HL-60 (cell line): Measurements from ENCODE around the gene HES5.

Experiments used
- DNase-seq, 2 experiments: peaks; one replicate each; pipeline ENCODE4 v3.0.0-alpha.2; 2010 to 2020; ENCODE audit warnings: low read depth in 1 of 2, low spot score in 1 of 2
- H3K27ac ChIP-seq: fragments of 250-450 bp; sonication (Bioruptor Pico); replicated peaks from 2 replicates; pipeline ENCODE4 v1.5.1; 2020; ENCODE audit warnings: mild to moderate bottlenecking, moderate library complexity
- H3K27me3 ChIP-seq: fragments of 250-450 bp; sonication (Bioruptor Pico); 2 replicates; pipeline ENCODE4 v1.5.1; 2021; ENCODE audit warnings: mild to moderate bottlenecking, moderate library complexity; ENCODE audit not compliant: insufficient read depth, poor library complexity, severe bottlenecking
- H3K4me3 ChIP-seq: replicated peaks from 2 replicates; pipeline ENCODE4 v1.5.1; 2011; ENCODE audit warnings: mild to moderate bottlenecking, control low read depth, low read length; ENCODE audit not compliant: insufficient read depth
- CTCF ChIP-seq: IDR thresholded peaks from one replicate; pipeline ENCODE4 v1.5.1; 2011; ENCODE audit warnings: low read length, control low read depth, inconsistent platforms; ENCODE audit not compliant: insufficient read depth
- GABPA ChIP-seq: IDR thresholded peaks from 2 replicates; pipeline ENCODE4 v1.6.1; 2012; ENCODE audit warnings: low read depth
- POLR2AphosphoS5 ChIP-seq: IDR thresholded peaks from 2 replicates; pipeline ENCODE4 v1.6.1; 2012; ENCODE audit warnings: low read depth
- REST ChIP-seq: IDR thresholded peaks from 2 replicates; pipeline ENCODE4 v1.6.1; 2012; ENCODE audit warnings: low read depth; ENCODE audit not compliant: insufficient replicate concordance
- SPI1 ChIP-seq: IDR thresholded peaks from 2 replicates; pipeline ENCODE4 v1.6.1; 2012; ENCODE audit warnings: low read depth, mild to moderate bottlenecking, borderline replicate concordance

Gene HES5

GRCh38 chr1:2505461-2505994, 24.5 kb downstream of the HES5 start:
- no peak for TF ChIP-seq REST
- no peak for TF ChIP-seq CTCF
- no peak for TF ChIP-seq POLR2AphosphoS5
- no peak for TF ChIP-seq SPI1
- no peak for TF ChIP-seq GABPA
- Histone ChIP-seq H3K27me3 (peaks cover 10% of the 10 kb centered on the region), H3K27ac (no peak overlapping the region), H3K4me3 (no peak overlapping the region)
- DNase-seq = no peak

- Histone ChIP-seq H3K27me3 (peaks cover 10% of the 10 kb centered on the region), H3K4me3 (no peak overlapping the region), H3K27ac (no peak overlapping the region)
- no peak for DNase-seq
- TF ChIP-seq POLR2AphosphoS5 (no peak), REST (no peak)
These were observed 25.2 kb downstream of the HES5 start for GRCh38 chr1:2504949-2505272.

- TF ChIP-seq CTCF (no peak), SPI1 (no peak), POLR2AphosphoS5 (no peak), REST (no peak), GABPA (no peak)
- Histone ChIP-seq H3K27me3 (peaks cover 10% of the 10 kb centered on the region), H3K27ac (no peak overlapping the region), H3K4me3 (no peak overlapping the region)
- DNase-seq = no peak
These were observed 25.7 kb downstream of the HES5 start for GRCh38 chr1:2504225-2504948.
